NCI-H345 treated with DMSO at 0.1 percent for 48 hours (cell line): ENCODE data around the gene NKD1.
"Not testable (repeated sequence)": the region's sequence is repeated elsewhere in the genome, so short reads cannot be mapped to it uniquely, and the experiment has no call there.

Experiments
- DNase-seq: peaks from one replicate; lab custom pipeline; 2025; ENCODE audit not compliant: unreplicated experiment; lab: John Stamatoyannopoulos, UW

The NKD1 gene

DNA sequence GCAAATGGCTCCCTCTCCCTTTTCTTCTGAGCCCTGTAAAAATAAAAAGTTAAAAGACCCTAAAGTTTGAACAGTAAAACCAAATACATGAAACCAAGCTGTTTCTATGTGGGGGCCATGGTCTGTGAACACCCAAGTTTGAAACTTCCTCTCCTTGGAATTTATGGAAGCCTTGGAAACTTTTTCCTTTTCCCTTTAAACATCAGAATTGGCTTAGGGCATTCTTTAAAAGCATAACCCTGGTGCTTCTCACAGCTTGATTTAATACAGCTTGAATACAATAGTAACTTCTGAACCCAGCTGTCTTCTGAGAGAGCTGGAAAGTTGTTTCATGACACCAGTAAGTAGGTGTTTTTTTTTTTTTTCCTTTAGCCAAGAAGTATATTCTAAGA lies 26.5 kb downstream of the NKD1 start:
- no peak for DNase-seq

DNA sequence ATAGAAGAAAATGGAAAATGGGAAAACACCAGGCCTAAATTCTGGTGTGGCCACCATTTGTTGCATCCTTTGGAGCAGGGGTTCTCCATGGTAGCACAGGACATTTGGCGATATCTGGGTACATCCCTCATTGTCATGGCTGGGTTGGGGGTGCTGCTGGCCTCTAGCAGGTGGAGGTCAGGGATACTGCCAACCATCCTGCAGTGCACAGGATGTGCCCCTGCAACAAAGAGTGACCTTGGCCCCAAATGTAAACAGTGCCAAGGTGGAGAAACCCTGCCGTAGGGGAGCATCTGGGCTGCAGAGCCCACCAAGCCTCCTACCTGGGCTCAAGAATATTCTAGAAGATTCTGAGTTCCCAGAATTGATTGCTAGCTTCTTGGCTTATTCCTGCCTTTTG lies 27.5 kb downstream of the NKD1 start:
- no peak for DNase-seq

DNA sequence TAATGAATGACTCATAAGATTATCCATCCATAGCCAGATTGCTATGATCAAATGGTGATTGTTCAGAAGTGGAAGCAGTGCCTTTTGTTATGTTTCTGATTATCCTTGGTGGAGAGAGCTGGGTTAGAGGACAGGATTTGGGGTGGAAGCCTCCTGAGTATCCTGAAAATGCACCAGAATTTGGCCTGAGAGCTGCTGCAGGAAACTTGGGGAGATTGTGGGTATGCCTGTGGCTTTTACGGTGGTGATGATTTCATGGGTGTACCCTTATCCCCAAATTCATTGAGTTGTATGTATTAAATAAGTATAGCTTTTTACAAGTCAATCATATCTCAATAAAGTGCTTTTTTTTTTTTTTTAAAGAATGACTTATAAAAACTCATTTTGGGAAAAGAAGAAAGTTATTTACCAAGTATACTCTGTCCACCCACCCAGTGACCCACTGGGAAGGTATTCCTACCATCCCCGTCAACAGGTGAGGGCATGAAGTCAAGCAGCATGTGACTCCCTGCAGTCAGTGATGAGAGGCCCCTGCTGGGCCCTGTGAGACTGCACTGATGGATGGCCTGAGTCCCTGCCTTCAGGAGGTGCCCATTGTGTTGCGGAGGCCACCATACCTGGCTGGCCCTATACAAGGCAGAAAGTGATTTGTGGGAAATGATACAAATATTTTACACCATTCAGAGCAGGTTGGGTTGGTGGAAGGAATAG lies 28.4 kb downstream of the NKD1 start:
- no peak for DNase-seq

DNA sequence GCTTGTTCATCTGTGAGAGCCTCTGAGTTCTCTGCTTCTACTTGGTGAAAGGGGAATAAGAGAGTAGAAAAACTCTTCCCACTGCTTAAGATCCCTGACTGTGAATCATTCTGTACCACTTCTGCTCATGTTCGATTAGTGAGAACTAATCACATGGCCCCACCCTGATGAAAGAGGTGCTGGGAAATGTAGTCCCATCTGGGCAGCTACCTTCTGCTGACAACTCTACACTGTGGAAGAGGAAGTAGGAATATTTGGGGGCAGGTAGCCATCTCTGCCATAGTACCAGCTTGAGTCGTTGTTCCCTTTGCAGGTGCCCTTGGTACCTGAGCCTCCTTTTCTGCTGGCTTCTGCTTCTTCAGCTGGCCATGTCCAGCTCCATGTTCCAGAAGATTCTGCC lies 29.9 kb downstream of the NKD1 start:
- no peak for DNase-seq

DNA sequence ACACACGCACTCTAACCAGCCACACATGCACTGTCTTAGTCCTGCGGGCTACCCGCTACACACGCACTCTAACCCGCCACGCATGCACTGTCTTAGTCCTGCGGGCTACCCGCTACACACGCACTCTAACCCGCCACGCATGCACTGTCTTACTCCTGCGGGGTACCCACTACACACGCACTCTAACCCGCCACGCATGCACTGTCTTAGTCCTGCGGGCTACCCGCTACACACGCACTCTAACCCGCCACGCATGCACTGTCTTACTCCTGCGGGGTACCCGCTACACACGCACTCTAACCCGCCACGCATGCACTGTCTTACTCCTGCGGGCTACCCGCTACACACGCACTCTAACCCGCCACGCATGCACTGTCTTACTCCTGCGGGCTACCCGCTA lies 31.2 kb downstream of the NKD1 start:
- DNase-seq: not testable (repeated sequence)

DNA sequence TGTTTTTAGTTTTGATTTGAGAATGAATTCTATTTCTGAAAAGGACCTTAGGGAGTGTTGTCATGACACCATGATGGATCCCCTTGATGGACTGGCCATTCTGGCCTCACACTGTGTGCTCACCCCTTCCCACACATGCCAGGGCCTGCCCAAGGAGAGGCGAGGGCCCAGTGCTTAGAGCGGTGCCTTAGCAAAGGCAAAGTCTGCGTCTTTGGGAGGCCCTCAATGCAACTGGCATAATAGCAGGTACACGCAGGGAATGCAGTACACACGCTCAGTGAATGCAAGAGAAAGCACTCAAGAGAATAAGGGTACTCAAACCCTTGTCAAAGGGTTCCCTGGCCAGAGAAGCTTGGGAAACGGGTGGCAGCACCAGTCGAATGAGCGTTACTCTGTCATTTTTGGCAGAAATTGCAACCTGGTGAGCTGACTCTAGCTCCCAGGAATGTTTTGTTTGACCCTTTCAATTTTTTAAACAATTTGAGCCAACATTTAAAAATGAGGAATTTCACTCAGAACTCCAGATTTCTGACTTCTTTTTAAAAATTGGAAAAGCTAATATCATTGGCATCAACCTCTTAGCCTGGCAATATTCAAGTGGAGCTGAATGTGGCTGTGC lies 32.1 kb downstream of the NKD1 start:
- DNase-seq: no peak

DNA sequence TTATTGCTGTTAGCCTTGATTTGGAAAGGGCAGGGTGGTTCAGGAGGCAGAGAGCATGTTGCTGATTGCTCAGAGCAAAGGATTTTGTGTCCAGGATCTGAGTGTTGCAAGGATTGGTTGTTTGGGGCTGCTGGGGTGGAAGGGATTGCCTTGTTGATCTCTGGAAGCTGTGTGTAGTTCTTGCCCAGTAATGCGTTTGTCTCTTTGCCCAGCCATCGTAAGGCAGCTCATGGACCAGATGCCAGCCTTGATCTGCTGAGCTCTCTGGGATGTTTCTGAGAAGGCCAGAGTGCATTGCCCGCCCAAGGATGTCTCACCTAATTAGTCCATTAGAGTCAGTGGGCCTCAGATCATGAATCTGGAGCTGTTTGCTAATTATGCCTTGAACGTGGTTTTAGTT lies 33.6 kb downstream of the NKD1 start:
- no peak for DNase-seq

DNA sequence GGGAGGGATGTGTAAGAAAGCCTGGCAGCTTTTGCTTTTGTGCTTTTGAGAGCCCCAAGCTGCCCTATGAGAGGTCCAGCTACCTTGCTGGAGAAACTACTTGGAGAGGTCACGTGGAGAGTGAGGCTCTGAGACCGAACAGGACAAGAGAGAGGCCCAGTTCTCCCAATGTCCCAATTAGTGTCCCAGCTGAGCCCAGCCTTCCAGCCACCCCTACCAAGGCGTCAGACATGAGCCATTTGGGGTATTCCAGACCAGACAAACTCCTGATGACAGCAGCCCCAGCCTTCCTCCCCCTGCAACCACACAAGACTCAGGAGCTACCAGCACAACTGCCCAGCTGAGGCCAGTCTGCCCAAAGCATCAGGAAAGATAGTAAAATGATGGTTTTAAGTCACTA lies 35.0 kb downstream of the NKD1 start:
- no peak for DNase-seq

DNA sequence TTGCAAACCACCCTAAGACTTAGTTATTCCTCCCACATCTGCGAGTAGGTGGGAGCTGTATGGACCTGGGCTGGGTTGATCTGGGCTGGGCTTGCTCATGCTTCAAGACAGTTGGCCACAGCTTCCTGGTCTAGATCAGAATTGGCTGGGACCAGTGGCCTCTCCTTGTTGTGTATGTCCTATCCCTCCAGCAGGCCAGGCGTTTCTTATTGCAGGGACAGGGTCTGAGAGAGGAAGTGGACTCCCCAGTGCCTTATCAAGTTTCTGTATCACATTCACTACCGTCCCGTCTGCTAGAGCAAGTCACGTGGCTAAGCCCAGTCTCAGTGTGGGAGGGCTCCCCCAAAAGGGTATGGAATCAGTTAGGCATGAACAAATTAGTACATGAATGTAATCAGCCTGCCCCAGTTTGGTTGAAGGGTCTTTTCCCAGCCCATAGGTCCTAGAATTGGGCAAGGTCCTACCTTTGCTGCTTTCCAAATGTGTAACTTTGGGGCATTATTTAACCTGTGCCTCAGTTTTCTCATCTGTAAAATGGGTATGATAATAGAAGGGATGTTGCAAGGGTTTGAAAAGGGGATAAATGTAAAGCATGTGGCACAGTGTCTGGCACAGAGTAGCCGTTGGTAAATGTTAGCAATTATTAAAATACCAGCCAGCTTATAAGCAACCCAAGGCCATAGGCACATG lies 36.0 kb downstream of the NKD1 start:
- DNase-seq: no peak

DNA sequence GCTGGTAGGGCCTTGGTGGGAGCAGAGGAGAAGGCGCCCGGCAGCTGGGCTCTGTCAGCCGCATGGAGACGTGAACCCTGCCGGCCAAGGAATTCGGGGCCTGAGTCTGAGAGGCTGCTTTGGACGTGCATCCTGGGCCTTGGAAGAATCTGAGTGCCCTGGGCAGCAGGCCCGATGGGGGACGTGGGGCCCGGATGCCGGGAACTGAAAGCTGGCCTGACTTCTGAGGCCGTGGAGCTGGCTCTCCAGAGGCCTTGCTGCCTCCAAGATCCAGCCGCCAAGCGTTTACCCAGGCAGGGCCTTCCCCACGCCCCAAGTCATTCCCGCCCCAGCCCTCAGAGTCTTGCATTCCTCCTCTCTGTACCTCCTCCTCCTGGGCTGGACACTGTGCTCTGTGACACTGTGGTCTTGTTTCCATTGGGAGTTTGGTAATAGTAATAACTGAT lies 37.2 kb downstream of the NKD1 start:
- no peak for DNase-seq

DNA sequence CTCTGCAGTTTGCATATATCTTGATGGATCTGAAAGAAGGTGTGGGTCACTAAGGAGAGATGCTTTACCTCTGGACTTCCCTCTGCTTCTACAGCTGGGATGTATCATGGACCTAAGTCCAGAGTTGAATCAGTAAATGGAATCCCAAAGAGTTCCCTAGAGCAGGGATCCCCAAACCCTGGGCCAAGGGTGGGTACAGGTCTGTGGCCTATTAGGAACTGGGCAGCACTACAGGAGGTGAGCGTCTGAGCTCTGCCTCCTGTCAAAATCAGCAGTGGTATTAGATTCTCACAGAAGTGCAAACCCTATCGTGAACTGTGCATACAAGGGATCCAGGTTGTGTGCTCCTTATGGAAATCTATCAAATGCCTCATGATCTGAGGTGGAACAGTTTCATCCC lies 39.3 kb downstream of the NKD1 start:
- no peak for DNase-seq

DNA sequence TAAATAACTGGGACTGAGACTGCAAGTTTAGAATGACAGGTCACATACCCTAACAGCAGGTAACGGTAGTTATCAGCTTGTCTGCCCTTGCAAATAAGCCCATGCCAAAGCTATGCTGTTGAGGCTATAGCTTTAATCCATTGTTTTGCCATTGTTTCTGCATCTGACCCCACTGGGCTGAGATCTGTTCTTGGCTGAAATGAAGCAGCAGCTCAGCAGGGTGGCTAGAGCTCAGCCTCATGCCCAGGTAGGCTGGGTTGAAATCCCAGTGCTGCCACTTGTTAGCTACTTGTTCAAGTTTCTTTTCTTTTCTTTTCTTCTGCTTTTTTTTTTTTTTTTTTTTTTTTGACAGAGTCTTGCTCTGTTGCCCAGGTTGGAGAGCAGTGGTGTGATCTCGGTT lies 40.1 kb downstream of the NKD1 start:
- no peak for DNase-seq

DNA sequence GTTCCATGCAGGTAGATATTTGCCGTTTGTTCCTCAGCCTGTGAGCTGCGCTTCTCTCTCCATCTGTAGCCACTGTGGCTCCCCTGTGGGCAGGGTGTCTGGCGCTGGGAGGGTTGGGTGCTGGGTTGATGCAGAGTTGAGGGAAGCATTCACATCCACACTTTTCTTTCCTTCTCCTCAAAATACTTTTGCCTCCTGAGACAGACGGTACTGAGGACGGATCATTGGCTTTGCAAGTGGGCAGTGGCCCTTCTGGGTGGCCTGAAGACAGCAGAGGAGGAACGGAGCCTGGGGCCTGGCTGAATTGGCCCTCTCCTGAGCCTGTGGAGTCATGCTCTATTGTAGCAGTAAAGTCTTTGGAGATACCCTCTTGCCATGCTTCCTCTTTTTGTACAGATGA lies 43.0 kb downstream of the NKD1 start:
- DNase-seq: no peak

DNA sequence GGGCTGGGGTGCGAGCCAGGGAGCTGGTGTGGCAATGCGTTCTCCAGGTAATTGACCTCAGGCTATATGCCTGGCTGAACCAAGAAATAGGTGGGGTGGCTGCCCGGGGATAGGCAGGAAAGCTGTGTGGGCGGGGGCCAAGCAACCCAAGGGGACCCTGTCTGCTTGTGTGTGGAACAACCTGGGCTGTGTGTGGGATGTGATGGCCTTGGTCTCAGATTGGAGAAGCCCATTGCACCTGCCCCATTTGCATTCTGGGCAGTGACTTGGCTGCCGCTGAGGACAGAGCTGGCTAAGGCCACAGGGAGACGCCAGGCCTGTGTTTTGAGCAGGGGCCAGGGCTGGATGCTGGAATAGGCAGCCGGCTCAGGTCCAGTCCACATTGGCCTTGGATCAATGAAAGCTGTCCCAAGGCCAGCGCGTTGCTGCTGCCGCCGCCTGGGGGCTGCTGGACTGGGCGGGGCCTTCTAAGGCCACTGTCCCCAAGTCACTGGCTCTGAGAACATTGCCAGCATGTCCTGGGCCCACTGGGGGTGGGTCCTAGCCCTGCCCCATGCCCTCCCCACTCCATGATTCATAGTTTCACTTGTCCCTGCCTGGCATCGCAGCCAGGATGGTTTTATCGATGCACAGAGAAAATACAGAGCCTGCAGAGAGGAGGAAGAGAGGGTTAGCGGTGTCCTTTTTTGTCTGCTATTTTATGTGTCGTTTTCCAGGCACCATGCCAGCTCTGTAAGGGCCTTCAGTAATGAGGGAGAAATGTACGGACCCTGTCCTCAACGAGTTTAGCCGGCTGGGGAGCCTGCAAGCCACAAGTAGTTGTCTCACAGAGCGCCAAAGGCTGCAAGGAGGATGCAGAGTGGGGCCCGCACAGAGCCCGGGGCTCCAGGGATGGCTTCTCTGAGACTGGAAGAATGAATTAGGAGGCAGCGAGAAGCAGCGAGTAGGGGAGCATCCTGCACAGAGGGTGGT lies 43.9 kb downstream of the NKD1 start:
- peak; percentile 24 for DNase-seq

DNA sequence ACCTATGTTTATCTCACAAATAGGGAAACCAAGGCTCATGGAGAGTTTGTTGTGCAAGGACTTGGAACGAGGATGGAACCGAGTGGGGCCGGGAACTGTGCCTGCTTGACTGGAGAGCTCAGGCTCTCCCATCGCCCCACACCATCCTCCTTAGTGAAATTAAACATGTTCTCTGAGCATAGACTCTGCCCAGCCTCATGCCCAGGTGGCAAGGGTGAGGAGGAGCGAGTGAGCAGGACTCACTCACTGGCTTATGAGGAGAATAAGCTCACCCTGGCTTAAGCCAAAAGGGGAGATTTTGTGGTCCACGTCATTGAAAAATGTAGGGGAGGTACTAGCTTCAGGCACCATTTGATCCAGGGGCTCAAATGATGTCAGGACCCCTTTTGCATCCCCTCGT lies 44.8 kb downstream of the NKD1 start:
- DNase-seq: no peak

DNA sequence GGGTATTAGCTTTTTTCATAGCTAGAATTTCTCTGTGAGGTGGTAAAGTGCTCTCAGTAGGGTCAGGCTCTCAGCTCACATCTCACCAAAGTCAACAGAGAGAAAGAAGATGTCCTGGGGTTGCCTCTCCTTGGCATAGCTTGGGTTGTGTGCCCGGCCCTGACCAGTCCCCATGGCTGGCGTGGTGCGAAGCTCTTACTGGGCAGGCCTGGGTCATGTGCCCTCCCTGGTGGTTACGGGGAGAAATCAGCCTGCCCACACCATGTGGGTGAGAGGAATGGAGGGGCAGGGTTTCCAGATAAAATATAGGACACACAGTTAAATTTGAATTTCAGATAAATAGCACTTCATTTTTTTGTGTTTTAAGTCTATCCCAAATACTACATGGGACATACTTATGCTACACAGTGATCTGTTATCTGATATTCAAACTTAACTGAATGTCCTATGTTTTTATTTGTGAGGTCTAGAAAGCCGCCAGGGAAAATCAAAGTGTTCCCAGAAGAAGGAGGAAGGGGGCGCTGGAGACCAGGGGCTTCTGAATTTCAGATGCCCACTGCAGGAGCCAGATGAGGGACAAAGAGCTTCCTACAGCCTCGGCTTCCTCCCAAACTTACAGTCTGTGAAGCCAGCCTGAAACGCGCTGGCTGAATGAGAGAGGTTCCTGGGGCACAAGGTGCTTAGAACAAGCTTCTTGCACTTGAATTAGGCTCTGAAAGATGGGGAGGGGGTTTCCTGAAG lies 45.4 kb downstream of the NKD1 start:
- DNase-seq: no peak

DNA sequence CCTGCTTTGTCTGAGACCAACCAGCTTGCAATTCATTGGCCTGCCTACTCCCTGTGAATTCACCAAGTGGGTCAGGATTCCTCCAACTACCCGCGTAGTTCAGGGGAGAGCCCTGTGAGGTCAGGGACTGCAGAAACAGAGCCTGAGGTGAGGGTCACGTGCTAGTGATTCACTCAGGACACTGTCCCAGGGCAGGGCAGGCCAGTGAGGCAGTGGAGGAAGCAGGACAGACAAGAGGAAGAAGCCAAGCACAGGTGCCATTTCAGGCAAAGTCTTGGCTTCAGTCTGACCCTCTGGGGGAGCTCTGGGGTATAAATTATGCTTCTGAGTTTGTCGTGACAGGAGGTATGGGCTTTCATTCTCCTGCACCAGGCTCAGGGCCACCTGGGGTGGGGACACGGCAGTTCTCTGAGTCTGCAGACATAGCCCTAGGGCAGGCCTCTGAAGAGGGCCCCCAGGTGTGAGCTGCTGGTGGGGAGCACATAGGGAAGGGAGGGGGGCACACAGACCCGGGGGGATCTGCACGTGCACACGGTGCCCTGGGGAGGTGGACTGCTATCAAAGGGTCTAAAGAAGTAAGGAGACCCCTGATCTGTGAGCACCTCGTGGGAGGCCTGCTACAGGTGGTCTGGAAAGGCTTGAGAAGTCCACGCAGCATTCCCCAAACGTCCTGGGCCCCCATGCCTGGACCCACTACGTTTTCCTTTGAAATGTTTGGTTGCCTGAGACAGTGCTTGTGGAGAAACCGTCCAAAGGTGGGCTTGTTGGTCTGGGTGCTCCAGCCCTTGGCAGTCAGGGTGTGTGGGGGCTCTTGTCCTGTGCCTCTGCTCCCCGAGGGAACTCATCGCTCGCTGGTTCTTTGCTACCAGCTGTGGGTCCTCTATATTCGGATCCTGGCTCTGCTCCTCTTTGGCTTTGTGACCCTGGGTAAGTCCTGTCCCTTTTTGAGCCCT lies 46.4 kb downstream of the NKD1 start:
- DNase-seq: no peak

DNA sequence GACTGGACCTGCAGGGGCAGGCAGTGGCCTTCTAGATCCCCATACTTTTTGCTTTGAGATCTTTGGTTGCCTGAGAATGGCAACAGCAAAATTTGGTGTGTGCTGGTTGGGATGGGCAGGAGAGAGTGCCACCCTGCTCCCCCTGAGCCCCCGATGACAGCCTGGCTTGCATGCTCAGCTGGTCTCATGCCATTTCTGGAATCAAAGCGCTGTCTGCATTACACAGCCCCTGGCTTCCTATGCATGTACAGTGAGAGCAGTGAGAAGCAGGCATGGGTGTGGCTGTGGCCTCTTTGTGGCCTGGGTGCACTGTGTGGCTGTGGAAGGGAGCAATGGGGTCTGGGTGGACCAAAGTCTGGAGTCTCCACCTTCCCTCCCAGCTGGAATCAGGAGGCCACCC lies 47.7 kb downstream of the NKD1 start:
- no peak for DNase-seq

DNA sequence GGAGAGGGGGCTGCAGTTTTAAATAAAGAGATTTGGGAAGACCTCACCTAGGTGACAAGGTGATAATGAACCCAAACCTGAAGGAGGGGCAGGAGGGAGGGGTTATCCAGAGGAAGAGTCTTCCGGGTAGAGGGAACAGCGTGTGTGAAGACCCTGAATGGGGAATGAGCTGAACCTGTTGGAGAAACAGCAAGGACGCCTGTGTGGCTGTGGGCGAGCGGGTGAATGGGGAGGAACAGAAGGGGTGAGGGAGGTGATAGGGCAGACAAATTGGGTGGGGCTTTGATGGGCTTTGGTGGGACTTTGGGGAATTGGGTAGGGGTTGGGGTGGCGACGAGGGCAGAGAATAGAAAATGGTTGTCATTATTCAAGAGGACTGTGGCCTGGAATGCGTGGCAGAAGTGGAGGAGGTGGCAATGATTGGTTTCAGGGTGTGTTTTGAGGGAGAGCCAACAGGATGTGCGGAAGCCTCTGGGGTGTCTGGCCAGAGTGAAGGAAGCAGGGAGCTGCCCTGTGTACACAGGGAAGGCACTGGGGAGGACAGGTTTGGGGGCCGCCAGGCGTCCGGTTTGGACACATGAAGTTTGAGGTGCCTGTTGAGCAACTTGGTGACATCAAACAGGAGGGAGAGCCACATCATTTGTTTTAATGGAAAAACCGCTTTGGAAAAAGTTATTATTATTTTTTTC lies 48.7 kb downstream of the NKD1 start:
- DNase-seq: no peak
